Keratinocyte (primary cell): ENCODE results near the gene CRB2. TPM values are rescaled to one million over a fixed set of nuclear protein-coding genes. Genes with fewer than 3 reads are reported as not detected.

Source experiments
- DNase-seq: peaks from one replicate; pipeline ENCODE4 v3.0.0-alpha.2; 2011; ENCODE audit warnings: low read depth, missing footprints, low spot score
- FAIRE-seq: peaks from 2 replicates; lab custom pipeline; 2011; peaks lifted over from hg19 to GRCh38; lab: Jason Lieb, UNC
- H2AFZ ChIP-seq: 2 replicates; pipeline ENCODE4 v1.6.0; 2012; ENCODE audit warnings: low read length, control low read depth, inconsistent platforms; ENCODE audit not compliant: control insufficient read depth
- H3K27ac ChIP-seq: 2 replicates; pipeline ENCODE4 v1.5.1; 2011; ENCODE audit warnings: low read length; ENCODE audit not compliant: control insufficient read depth, insufficient read depth
- H3K27me3 ChIP-seq: 3 replicates; pipeline ENCODE4 v1.6.0; 2011; ENCODE audit warnings: low read length; ENCODE audit not compliant: control insufficient read depth, insufficient read depth; ENCODE audit errors: extremely low read depth
- H3K36me3 ChIP-seq, 2 experiments: 2 replicates in 1 of 2; 3 replicates in 1 of 2; pipeline ENCODE4 v1.5.1; 2011; ENCODE audit warnings: low read length in 2 of 2, mild to moderate bottlenecking in 1 of 2; ENCODE audit not compliant: control insufficient read depth in 2 of 2, insufficient read depth in 2 of 2; ENCODE audit errors: extremely low read depth in 1 of 2
- H3K4me1 ChIP-seq: 3 replicates; pipeline ENCODE4 v1.5.1; 2011; ENCODE audit warnings: low read length; ENCODE audit not compliant: control insufficient read depth, insufficient read depth; ENCODE audit errors: extremely low read depth
- H3K4me2 ChIP-seq: 3 replicates; pipeline ENCODE4 v1.6.0; 2011; ENCODE audit warnings: low read depth, low read length; ENCODE audit not compliant: control insufficient read depth, insufficient read depth; ENCODE audit errors: extremely low read depth
- H3K4me3 ChIP-seq, 3 experiments: fragments of 200-600 bp in 1 of 3; sonication (generic) in 1 of 3; 2 replicates in 2 of 3; 3 replicates in 1 of 3; pipeline ENCODE4 v1.5.1; 2011 to 2016; ENCODE audit warnings: low read length in 3 of 3, mild to moderate bottlenecking in 3 of 3, control low read depth in 2 of 3, inconsistent platforms in 1 of 3, low read depth in 1 of 3, mixed read lengths in 1 of 3, mixed run types in 1 of 3, moderate library complexity in 1 of 3; ENCODE audit not compliant: control insufficient read depth in 2 of 3, insufficient read depth in 2 of 3; ENCODE audit errors: extremely low read depth in 1 of 3
- H3K79me2 ChIP-seq: 2 replicates; pipeline ENCODE4 v1.6.0; 2012; ENCODE audit warnings: low read length; ENCODE audit not compliant: control insufficient read depth, insufficient read depth
- H3K9ac ChIP-seq: 3 replicates; pipeline ENCODE4 v1.6.0; 2011; ENCODE audit warnings: low read length; ENCODE audit not compliant: control insufficient read depth, insufficient read depth; ENCODE audit errors: extremely low read depth
- H3K9me1 ChIP-seq: 3 replicates; pipeline ENCODE4 v1.6.0; 2011; ENCODE audit warnings: low read length; ENCODE audit not compliant: control insufficient read depth, insufficient read depth; ENCODE audit errors: extremely low read depth
- H3K9me3 ChIP-seq: 2 replicates; pipeline ENCODE4 v1.5.1; 2012; ENCODE audit warnings: low read depth, low read length; ENCODE audit not compliant: control insufficient read depth
- H4K20me1 ChIP-seq: 3 replicates; pipeline ENCODE4 v1.6.0; 2011; ENCODE audit warnings: low read length; ENCODE audit not compliant: control insufficient read depth, insufficient read depth; ENCODE audit errors: extremely low read depth
- CTCF ChIP-seq, 3 experiments: IDR thresholded peaks in 1 of 3; conservative IDR thresholded peaks in 1 of 3; optimal IDR thresholded peaks in 1 of 3; 2 replicates in 2 of 3; 3 replicates in 1 of 3; pipeline versions ENCODE3 to v1.5.1; 2011; ENCODE audit warnings: low read length in 3 of 3, mild to moderate bottlenecking in 3 of 3, moderate library complexity in 2 of 3, control low read depth in 1 of 3, inconsistent platforms in 1 of 3; ENCODE audit not compliant: insufficient read depth in 2 of 3; ENCODE audit errors: extremely low read depth in 1 of 3
- EZH2 ChIP-seq: IDR thresholded peaks from one replicate; pipeline ENCODE4 v1.6.1; 2012; ENCODE audit warnings: inconsistent platforms, mild to moderate bottlenecking, low read length, moderate library complexity
- dilution Hi-C: fragments of 300-500 bp; cut with MboI; formaldehyde crosslinking; loops from one replicate; pipeline ENCODE4 v1.7.0; 2020; ENCODE audit warnings: low sequenced_read_pairs; ENCODE audit not compliant: extremely low pct_ligation_motif_present
- polyA plus RNA-seq, 5 experiments: library from polyadenylated mRNA; depleted of rRNA in 3 of 5; stranded (reverse) in 3 of 5; stranded (forward) in 1 of 5; unstranded in 1 of 5; fragments of >200 nt; gene quantifications; 1 replicate in 1 of 5; 2 replicates in 3 of 5; 3 replicates in 1 of 5; pipeline versions ENCODE4 v1.2.1 to v1.2.3, GENCODE V29; 2011 to 2012; ENCODE audit warnings: missing spikeins in 2 of 5, low read depth in 1 of 5, low replicate concordance in 1 of 5

The CRB2 gene
- polyA plus RNA-seq, 1 donor (not counting 4 experiments of a cell fraction or from before 2014, with no cell fraction given) = not detected

GRCh38 chr9:123417289-123418051 is 61.5 kb downstream of the CRB2 start:
- no peaks in the 10 kb centered on the region for H3K9me1 ChIP-seq
- no peaks in the 10 kb centered on the region for H3K27me3 ChIP-seq
- no peaks in the 10 kb centered on the region for H4K20me1 ChIP-seq
- no peaks in the 10 kb centered on the region for H3K79me2 ChIP-seq
- DNase-seq (no peak), FAIRE-seq (no peak)
- no peak overlapping the region for H2AFZ ChIP-seq
- no peaks in the 10 kb centered on the region for H3K4me1 ChIP-seq
- no peaks in the 10 kb centered on the region for H3K36me3 ChIP-seq
- TF ChIP-seq CTCF (optimal IDR thresholded peaks at IDR 0.05 in 1 of 3, IDR thresholded peaks at IDR 0.05 in 1 of 3, conservative IDR thresholded peaks at IDR 0.05 in 1 of 3; ENCODE audit: extremely low read depth in 1 of 3, insufficient read depth in 2 of 3, low read length in 3 of 3) (no peak), EZH2 (no peak)
- dilution Hi-C loops = no loop called here
- no peaks in the 10 kb centered on the region for H3K9me3 ChIP-seq
- no peak overlapping the region for H3K4me2 ChIP-seq
- H3K4me3 ChIP-seq = no peak overlapping the region
- no peak overlapping the region for H3K9ac ChIP-seq
- no peak overlapping the region for H3K27ac ChIP-seq

- H3K4me3 ChIP-seq = no peak overlapping the region
- no peaks in the 10 kb centered on the region for H3K79me2 ChIP-seq
- no peak for TF ChIP-seq EZH2
- TF ChIP-seq CTCF (optimal IDR thresholded peaks at IDR 0.05 in 1 of 3, IDR thresholded peaks at IDR 0.05 in 1 of 3, conservative IDR thresholded peaks at IDR 0.05 in 1 of 3; ENCODE audit: extremely low read depth in 1 of 3, insufficient read depth in 2 of 3, low read length in 3 of 3) = no peak
- no peaks in the 10 kb centered on the region for H4K20me1 ChIP-seq
- no peaks in the 10 kb centered on the region for H3K27me3 ChIP-seq
- FAIRE-seq = no peak
- H3K36me3 ChIP-seq = no peaks in the 10 kb centered on the region
- dilution Hi-C loops = no loop called here
- no peak overlapping the region for H3K9ac ChIP-seq
- H3K9me1 ChIP-seq = no peaks in the 10 kb centered on the region
- H3K27ac ChIP-seq = no peak overlapping the region
- no peak for DNase-seq
- no peak overlapping the region for H2AFZ ChIP-seq
- no peak overlapping the region for H3K4me2 ChIP-seq
- no peaks in the 10 kb centered on the region for H3K4me1 ChIP-seq
- H3K9me3 ChIP-seq = no peaks in the 10 kb centered on the region
These were observed 62.0 kb downstream of the CRB2 start for GRCh38 chr9:123418052-123418430.
